Tibial nerve (tissue), 4 donors: ENCODE results near the gene CAMK2N1. TPM values are rescaled to one million over a fixed set of nuclear protein-coding genes. Genes with fewer than 3 reads are reported as not detected.

Source experiments
- DNase-seq, 2 donors: peaks; one replicate each; pipeline ENCODE4 v3.0.0-alpha.2; 2019; ENCODE audit warnings: low spot score in 2 of 2
- H3K27ac ChIP-seq, 4 donors: fragments of 200-600 bp; sonication (generic) in 3 of 4; one replicate each; pipeline ENCODE4 v1.5.1; 2017 to 2019; ENCODE audit warnings: mild to moderate bottlenecking in 1 of 4
- H3K27me3 ChIP-seq, 2 donors: fragments of 200-600 bp; sonication (generic) in 1 of 2; one replicate each; pipeline versions ENCODE4 v1.5.1 to v1.6.0; 2017 to 2019
- H3K36me3 ChIP-seq, 3 donors: fragments of 200-600 bp; sonication (generic); one replicate each; pipeline ENCODE4 v1.5.1; 2018 to 2019
- H3K4me1 ChIP-seq, 4 donors: fragments of 200-600 bp; sonication (generic) in 3 of 4; one replicate each; pipeline ENCODE4 v1.5.1; 2017 to 2019
- H3K4me3 ChIP-seq, 4 donors: fragments of 200-600 bp; sonication (generic) in 3 of 4; one replicate each; pipeline ENCODE4 v1.5.1; 2017 to 2019; ENCODE audit warnings: mild to moderate bottlenecking in 1 of 4, moderate library complexity in 1 of 4
- H3K9me3 ChIP-seq, 4 donors: fragments of 200-600 bp; sonication (generic) in 3 of 4; one replicate each; pipeline ENCODE4 v1.5.1; 2017 to 2019
- EP300 ChIP-seq, 2 donors: sonication (generic); formaldehyde crosslinking; IDR thresholded peaks; one replicate each; pipeline ENCODE4 v1.6.1; 2017; ENCODE audit warnings: antibody characterized with exemption in 2 of 2, mild to moderate bottlenecking in 1 of 2
- POLR2A ChIP-seq, 2 donors: fragments of 450-650 bp; IDR thresholded peaks; one replicate each; pipeline ENCODE4 v1.6.1; 2017; ENCODE audit warnings: antibody characterized with exemption in 2 of 2, mild to moderate bottlenecking in 2 of 2, moderate library complexity in 2 of 2
- WGBS, 2 donors: methylation state at CpG; one replicate each; pipeline ENCODE4 v1.1.5; 2018; 5-methylcytosine and 5-hydroxymethylcytosine counted together
- total RNA-seq, 4 donors: library from RNA; depleted of rRNA; stranded (reverse); fragments of >200 nt; gene quantifications; one replicate each; pipeline ENCODE4 v1.1.0, GENCODE V29; 2016
- TF ChIP-seq, protein P1 (sequence below), 5 experiments: fragments of 200-600 bp in 3 of 5; fragments of 450-650 bp in 2 of 5; sonication (generic) in 3 of 5; IDR thresholded peaks; one replicate each; pipeline ENCODE4 v1.5.1; 2016 to 2019; ENCODE audit warnings: antibody characterized with exemption in 5 of 5, mild to moderate bottlenecking in 3 of 5, moderate library complexity in 2 of 5

The CAMK2N1 gene
- total RNA-seq, 4 donors from 2014 or later = 2.4 to 5.9 (median 4.8) TPM

DNA sequence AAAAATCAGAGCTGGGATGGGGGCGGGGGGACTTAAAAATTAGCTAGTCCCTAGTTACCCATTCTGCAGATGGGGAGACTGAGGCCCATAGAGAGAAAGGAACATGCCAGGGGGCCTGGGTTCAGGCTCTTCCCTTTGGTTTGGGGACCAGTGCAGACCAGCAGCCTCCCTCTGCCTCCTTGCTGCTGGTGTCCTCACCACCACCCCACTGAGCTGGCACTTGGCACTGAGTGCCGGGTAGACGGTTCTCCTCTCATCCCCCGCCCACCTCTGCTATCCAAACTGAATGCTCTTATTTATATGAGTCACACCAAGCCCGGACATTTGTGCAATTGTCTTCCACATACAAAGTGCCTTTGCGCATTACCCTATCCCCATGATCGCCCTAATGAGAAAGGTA, 39.2 kb downstream of the CAMK2N1 start:
- DNase-seq = no peak
- Histone ChIP-seq H3K9me3 (no peaks in the 10 kb centered on the region), H3K27me3 (peaks cover 0 to 38% of the 10 kb centered on the region in 2 donors), H3K4me1 (no peaks in the 10 kb centered on the region), H3K27ac (no peak overlapping the region), H3K4me3 (no peak overlapping the region), H3K36me3 (no peaks in the 10 kb centered on the region)
- WGBS, 2 donors = 70% methylated on average over 7 of the region's 7 CpGs
- TF ChIP-seq, protein P1, sequence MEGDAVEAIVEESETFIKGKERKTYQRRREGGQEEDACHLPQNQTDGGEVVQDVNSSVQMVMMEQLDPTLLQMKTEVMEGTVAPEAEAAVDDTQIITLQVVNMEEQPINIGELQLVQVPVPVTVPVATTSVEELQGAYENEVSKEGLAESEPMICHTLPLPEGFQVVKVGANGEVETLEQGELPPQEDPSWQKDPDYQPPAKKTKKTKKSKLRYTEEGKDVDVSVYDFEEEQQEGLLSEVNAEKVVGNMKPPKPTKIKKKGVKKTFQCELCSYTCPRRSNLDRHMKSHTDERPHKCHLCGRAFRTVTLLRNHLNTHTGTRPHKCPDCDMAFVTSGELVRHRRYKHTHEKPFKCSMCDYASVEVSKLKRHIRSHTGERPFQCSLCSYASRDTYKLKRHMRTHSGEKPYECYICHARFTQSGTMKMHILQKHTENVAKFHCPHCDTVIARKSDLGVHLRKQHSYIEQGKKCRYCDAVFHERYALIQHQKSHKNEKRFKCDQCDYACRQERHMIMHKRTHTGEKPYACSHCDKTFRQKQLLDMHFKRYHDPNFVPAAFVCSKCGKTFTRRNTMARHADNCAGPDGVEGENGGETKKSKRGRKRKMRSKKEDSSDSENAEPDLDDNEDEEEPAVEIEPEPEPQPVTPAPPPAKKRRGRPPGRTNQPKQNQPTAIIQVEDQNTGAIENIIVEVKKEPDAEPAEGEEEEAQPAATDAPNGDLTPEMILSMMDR (IDR thresholded peaks at IDR 0.05) = no peak
- TF ChIP-seq EP300 (IDR thresholded peaks at IDR 0.05) (no peak), POLR2A (IDR thresholded peaks at IDR 0.05) (no peak)

DNA sequence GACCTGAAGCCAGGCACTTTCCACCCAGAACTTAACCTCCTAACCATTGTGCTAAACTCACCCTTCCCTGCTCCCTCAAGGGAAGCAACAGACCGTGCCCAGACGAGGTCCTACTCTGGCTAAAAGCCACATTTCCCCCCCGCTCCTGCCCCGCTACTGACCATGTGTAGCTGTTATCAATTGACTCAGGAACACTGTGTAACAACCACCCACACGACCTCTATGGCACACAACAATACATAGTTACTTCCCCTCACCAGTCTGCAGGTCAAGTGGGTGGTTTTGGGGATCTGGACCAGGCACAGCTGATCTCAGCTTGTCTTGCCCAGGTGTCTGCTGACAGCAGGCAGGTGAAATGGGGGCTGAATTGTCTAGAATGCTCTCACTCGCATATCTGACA, 40.1 kb downstream of the CAMK2N1 start:
- no peak for DNase-seq
- no peaks in the 10 kb centered on the region for H3K9me3 ChIP-seq
- no peak overlapping the region for H3K4me3 ChIP-seq
- 50 to 61% methylated on average over 6 of the region's 6 CpGs for WGBS, 2 donors
- no peak overlapping the region for H3K27ac ChIP-seq
- peaks cover 0 to 30% of the 10 kb centered on the region in 2 donors for H3K27me3 ChIP-seq
- H3K4me1 ChIP-seq = no peaks in the 10 kb centered on the region
- H3K36me3 ChIP-seq = no peaks in the 10 kb centered on the region
- TF ChIP-seq, protein P1 (IDR thresholded peaks at IDR 0.05) = no peak
- TF ChIP-seq POLR2A (IDR thresholded peaks at IDR 0.05) (no peak), EP300 (IDR thresholded peaks at IDR 0.05) (no peak)

GRCh38 chr1:20443703-20444586, 42.1 kb downstream of the CAMK2N1 start:
- Histone ChIP-seq H3K27me3 (peaks cover 0 to 13% of the 10 kb centered on the region in 2 donors), H3K9me3 (no peaks in the 10 kb centered on the region), H3K4me1 (no peaks in the 10 kb centered on the region), H3K27ac (no peak overlapping the region), H3K4me3 (no peak overlapping the region), H3K36me3 (no peaks in the 10 kb centered on the region)
- TF ChIP-seq POLR2A (IDR thresholded peaks at IDR 0.05) = no peak
- 67 to 78% methylated on average over 11 of the region's 11 CpGs for WGBS, 2 donors
- no peak for DNase-seq

DNA sequence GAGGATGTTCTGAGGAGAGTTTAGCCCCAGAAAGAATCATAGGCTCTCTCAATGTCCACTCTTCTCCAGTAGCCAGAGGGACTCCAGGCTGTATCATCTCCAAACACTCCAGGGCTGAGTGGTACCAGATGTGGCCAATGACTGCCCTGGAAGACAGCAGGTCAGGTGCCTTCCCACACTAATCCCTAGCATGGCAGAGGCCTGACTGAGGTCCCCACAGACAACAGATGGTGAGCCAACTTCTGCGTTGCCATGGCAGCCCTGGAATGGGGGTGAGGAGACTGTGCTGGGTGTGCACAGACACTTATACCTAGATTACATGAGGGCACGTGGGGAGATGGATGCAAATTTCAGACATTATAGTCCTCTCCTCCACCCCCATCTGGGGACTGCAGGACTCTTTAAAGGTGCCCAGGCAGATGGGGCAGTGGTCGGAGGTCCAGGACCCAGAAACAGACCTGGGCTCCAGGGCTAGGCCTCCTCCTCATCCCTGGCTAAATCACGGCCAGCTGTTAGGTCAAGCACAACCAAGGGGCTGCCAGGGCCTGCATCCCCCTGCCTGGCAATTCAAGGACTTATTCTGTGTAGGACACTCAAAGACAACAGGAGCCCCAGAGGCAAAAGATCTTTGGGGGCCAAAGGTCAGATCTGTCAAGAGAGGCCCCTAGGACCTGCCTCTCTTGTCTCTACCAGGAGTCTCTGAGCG, 42.9 kb downstream of the CAMK2N1 start:
- DNase-seq = no peak
- Histone ChIP-seq H3K4me1 (no peaks in the 10 kb centered on the region), H3K27me3 (peaks cover 0 to 4% of the 10 kb centered on the region in 2 donors), H3K9me3 (no peaks in the 10 kb centered on the region), H3K27ac (no peak overlapping the region), H3K4me3 (no peak overlapping the region), H3K36me3 (no peaks in the 10 kb centered on the region)
- TF ChIP-seq, protein P1 (IDR thresholded peaks at IDR 0.05) = no peak
- no peak for TF ChIP-seq EP300 (IDR thresholded peaks at IDR 0.05)
- no peak for TF ChIP-seq POLR2A (IDR thresholded peaks at IDR 0.05)
- 76 to 82% methylated on average over 4 to 5 of the region's 5 CpGs for WGBS, 2 donors

GRCh38 chr1:20440785-20441200, 45.2 kb downstream of the CAMK2N1 start:
- Histone ChIP-seq H3K9me3 (no peaks in the 10 kb centered on the region), H3K4me1 (no peaks in the 10 kb centered on the region), H3K36me3 (no peaks in the 10 kb centered on the region), H3K27me3 (no peaks in the 10 kb centered on the region), H3K4me3 (no peak overlapping the region), H3K27ac (no peak overlapping the region)
- TF ChIP-seq, protein P1 (IDR thresholded peaks at IDR 0.05) = no peak
- no peak for TF ChIP-seq POLR2A (IDR thresholded peaks at IDR 0.05)
- TF ChIP-seq EP300 (IDR thresholded peaks at IDR 0.05) = no peak
- WGBS, 2 donors = 18 to 26% methylated on average over 6 of the region's 6 CpGs
- no peak for DNase-seq
